ENCODE results near the gene PON1.

The PON1 gene

DNA sequence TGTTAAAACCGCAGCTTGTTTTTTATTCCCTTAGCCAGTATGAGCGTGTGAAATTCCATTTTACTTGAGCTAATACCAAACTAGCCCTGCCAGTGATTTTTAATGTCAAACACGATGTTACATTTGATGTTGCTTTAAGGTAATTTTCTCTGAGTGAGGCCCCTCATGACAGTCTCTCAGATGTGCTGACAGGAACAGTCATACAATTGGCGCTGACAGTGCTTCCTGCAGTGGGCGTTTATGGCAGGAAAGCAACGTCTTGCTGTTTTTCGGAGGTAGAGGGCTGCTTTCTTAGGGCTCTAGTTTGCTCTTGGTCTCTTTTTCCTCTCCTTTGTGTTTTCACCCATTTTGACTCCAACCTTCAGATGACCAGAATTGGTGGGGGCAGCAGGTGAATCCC, 19.3 kb downstream of the PON1 start:
- DNase-seq (ENCODE audit: low spot score), result no peak
- TF ChIP-seq, protein P1, sequence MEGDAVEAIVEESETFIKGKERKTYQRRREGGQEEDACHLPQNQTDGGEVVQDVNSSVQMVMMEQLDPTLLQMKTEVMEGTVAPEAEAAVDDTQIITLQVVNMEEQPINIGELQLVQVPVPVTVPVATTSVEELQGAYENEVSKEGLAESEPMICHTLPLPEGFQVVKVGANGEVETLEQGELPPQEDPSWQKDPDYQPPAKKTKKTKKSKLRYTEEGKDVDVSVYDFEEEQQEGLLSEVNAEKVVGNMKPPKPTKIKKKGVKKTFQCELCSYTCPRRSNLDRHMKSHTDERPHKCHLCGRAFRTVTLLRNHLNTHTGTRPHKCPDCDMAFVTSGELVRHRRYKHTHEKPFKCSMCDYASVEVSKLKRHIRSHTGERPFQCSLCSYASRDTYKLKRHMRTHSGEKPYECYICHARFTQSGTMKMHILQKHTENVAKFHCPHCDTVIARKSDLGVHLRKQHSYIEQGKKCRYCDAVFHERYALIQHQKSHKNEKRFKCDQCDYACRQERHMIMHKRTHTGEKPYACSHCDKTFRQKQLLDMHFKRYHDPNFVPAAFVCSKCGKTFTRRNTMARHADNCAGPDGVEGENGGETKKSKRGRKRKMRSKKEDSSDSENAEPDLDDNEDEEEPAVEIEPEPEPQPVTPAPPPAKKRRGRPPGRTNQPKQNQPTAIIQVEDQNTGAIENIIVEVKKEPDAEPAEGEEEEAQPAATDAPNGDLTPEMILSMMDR (IDR thresholded peaks at IDR 0.05; ENCODE audit: extremely low read depth, missing control alignments), result no peak

DNA sequence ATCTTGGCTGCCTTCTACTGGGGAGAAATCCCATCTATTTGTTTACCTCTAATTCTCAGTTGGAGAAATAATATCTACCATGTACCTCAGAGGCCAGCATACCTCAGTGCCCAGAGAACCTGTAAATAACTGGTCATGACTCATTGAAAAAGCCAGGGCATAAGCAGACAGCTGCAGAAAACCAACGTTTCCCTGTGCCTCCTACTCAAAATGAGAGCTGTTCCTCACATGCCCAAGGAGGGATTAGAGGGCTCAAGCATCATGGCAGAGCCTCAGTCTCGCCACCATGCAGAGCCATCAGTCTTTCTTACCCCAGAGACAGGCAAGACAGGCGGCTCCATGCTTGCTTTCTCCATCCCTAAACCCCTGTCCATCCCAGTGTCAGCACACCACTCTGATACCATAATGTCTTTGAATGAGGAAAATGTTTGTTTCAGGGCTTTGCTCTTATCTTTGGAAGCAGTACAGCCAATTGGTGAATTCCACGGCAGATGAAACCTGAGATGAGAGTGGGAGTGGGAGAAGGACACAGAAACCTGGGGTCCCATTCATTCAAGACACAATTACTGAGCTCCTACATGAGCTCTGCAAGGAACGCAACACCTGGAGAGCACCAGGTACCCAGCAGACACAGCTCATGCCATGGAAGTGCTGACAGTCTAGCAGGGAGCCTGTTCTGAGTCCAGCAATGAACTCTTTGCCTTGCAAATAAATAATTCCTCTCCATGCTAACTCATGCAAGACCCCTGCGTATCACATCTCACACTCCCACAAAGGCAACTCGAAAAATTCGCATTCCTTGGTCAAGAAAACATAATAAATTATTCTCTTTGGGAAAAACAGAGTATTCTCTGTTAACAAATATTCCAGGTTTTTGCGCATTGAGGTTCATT, 21.1 kb downstream of the PON1 start:
- DNase-seq (ENCODE audit: low spot score), result no peak
- TF ChIP-seq, protein P1 (IDR thresholded peaks at IDR 0.05; ENCODE audit: extremely low read depth, missing control alignments), result no peak

DNA sequence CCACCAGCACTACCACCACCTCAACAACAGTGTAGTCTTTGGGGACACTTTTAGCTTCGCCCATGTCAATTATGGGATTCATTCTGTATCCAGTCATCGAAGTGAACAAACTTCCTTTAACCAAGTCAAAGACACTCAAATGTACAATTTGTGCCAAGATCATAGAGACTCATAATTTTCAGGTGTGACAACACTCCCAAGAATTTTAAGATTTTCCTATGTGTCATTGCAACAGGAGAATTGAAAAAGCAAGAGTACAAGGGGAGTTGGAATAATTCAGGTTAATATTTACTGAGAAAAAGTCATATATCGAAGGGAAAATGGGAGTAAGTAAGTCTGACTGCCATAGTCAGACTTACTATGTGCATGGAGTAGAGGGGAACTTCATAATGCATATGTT, 26.2 kb downstream of the PON1 start:
- no peak for DNase-seq (ENCODE audit: low spot score)
- TF ChIP-seq, protein P1 (IDR thresholded peaks at IDR 0.05; ENCODE audit: extremely low read depth, missing control alignments), result no peak

DNA sequence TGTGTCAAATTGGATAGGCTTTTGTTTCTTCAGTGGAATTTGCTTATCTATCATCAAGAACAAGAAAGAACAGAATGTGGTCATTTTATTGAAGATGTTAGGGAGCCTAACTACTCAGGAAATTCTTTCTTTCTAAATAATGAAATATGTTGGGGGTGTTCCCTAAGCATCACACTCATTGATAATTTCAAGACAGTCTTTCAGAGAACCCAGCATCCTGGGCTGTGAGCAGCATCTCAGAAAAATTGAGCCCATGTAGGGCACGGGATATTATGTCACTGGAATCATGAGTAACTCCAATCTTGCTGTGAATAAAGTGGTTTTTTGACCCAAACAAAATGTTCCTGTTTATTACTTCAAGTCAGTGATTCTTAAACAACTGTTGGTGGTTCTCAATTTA, 27.3 kb downstream of the PON1 start:
- TF ChIP-seq, protein P1 (IDR thresholded peaks at IDR 0.05; ENCODE audit: extremely low read depth, missing control alignments), result no peak
- no peak for DNase-seq (ENCODE audit: low spot score)

DNA sequence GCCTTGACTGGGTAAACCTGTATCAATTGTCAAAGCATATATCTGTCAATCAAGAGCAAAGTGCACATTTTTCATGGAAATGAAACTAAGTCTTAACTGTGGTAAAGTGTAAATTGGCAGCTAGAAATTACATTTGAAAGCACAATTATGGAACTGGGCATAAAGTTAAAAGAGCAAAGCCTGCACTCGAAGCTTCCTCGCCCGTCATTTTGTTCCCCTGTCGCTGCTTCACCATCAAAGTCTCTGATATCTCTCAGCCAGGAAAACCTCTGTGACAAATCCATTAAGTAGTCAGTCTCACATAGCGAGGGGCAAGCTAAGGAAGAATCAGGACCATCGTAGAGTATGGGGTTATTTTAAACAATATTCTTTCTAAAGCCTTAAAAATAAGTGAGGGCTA, 27.9 kb downstream of the PON1 start:
- DNase-seq (ENCODE audit: low spot score), result no peak
- TF ChIP-seq, protein P1 (IDR thresholded peaks at IDR 0.05; ENCODE audit: extremely low read depth, missing control alignments), result no peak

DNA sequence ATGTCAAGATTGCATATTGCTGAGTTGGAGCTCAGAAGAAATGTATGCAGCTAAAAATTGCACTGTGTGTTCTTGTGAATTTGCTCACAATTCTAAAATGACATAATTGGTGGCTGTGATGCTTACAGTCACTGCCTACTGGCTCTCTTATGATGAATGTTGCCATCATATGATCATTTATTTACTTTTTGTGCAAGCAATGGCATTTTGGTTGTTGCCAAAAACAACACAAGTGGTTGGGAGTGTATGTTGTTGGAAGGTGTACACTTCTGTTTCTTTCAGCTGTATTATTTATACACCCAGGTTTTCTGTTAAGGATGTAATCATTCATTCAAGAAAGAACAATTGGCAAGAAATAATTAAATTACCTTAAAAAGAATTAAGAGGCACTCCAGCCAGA, 28.9 kb downstream of the PON1 start:
- DNase-seq (ENCODE audit: low spot score), result no peak
- TF ChIP-seq, protein P1 (IDR thresholded peaks at IDR 0.05; ENCODE audit: extremely low read depth, missing control alignments), result no peak

DNA sequence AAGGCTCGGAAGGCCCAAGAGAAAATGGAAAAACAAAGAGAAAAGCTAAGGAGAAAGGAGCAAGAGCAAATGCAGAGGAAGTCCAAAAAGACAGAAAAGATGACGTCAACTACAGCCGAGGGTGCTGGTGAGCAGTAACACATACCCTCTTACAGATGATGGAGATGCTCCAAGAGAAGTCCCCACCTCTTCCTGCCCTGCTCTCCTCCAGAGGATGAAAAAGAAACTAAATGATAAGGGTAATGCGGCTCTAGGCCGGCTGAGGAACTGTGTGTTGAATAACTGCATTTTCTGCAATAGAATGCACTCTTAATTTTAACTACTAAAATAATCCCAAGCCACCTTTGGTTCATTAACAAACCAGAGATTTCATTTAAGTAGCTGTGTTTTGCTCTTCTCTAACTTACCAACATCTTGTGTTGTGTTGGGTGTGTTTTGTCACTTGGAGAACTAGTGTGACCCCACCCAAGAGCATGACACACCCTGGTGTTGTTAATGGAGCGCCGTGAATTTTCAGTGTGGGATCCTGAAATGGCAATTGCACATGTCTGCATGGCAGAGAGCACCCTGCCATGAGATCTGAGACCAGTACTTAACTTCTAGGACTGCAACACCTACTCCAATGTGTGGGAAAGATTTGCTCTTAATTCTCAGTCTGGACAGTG, 34.0 kb downstream of the PON1 start:
- TF ChIP-seq, protein P1 (IDR thresholded peaks at IDR 0.05; ENCODE audit: extremely low read depth, missing control alignments), result no peak
- no peak for DNase-seq (ENCODE audit: low spot score)

Measured in GM20000 (cell line).